PFSK-1 (cell line): ENCODE results near the gene FASN.

Source experiments
- FOXP2 ChIP-seq: optimal IDR thresholded peaks from 2 replicates; pipeline ENCODE3; 2011; ENCODE audit warnings: borderline replicate concordance, control low read depth, inconsistent platforms; ENCODE audit not compliant: insufficient read depth; ENCODE audit errors: extremely low read length, extremely low read depth
- POLR2AphosphoS5 ChIP-seq: IDR thresholded peaks from 2 replicates; pipeline ENCODE4 v1.6.1; 2012; ENCODE audit warnings: low read depth, mild to moderate bottlenecking, control low read depth, low read length, moderate library complexity
- SIN3A ChIP-seq: IDR thresholded peaks from 2 replicates; pipeline ENCODE4 v1.6.1; 2012; ENCODE audit warnings: mild to moderate bottlenecking, low read length, moderate library complexity, borderline replicate concordance; ENCODE audit not compliant: insufficient read depth
- TAF1 ChIP-seq: IDR thresholded peaks from 2 replicates; pipeline ENCODE4 v1.6.1; 2012; ENCODE audit warnings: low read length, control low read depth, borderline replicate concordance; ENCODE audit not compliant: insufficient read depth
- TF ChIP-seq, protein P1 (sequence below), 2 experiments: IDR thresholded peaks; 2 replicates each; pipeline versions ENCODE4 v1.6.1 to v1.8.0; 2011 to 2012; ENCODE audit warnings: low read depth in 2 of 2, low read length in 2 of 2, control low read depth in 1 of 2, inconsistent platforms in 1 of 2, mild to moderate bottlenecking in 1 of 2, moderate library complexity in 1 of 2; ENCODE audit not compliant: insufficient read depth in 1 of 2

DNA sequence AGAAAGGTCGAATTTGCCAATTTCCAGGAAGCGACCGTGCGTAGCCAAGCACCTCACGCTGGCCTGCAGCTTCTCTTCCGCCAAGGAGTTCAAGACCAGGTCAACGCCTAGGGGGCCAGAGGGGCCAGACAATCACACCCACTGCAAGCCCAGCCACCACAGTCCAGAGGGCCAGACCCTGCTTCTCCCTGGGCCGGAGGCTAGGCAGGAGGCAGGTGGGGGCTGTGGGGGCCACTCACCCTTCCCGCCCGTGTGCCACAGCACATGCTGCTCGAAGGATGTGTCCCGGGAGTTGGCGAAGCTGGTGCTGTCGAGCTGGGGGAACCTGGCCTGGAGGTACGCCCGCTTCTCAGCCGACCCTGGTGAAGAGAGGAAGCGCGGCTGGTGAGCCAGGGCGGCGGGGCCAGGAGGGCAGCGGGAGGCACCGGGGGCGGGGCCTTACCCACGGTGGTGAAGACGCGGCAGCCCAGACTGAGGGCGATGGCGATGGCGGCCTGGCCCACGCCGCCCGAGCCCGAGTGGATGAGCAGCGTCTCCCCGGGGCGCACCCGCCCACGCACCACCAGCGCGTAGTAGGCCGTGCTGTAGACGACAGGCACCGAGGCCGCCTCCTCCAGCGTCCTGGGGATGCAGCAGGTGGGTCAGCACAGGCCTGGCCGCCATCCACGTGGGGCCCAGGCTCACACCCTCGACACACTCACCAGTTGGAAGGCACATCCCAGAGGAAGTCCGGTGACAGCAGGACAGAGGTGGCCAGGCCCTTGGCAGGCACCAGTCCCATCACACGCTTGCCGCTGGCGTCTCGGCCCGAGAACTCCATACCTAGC is 14.3 kb downstream of the FASN start:
- TF ChIP-seq, protein P1, sequence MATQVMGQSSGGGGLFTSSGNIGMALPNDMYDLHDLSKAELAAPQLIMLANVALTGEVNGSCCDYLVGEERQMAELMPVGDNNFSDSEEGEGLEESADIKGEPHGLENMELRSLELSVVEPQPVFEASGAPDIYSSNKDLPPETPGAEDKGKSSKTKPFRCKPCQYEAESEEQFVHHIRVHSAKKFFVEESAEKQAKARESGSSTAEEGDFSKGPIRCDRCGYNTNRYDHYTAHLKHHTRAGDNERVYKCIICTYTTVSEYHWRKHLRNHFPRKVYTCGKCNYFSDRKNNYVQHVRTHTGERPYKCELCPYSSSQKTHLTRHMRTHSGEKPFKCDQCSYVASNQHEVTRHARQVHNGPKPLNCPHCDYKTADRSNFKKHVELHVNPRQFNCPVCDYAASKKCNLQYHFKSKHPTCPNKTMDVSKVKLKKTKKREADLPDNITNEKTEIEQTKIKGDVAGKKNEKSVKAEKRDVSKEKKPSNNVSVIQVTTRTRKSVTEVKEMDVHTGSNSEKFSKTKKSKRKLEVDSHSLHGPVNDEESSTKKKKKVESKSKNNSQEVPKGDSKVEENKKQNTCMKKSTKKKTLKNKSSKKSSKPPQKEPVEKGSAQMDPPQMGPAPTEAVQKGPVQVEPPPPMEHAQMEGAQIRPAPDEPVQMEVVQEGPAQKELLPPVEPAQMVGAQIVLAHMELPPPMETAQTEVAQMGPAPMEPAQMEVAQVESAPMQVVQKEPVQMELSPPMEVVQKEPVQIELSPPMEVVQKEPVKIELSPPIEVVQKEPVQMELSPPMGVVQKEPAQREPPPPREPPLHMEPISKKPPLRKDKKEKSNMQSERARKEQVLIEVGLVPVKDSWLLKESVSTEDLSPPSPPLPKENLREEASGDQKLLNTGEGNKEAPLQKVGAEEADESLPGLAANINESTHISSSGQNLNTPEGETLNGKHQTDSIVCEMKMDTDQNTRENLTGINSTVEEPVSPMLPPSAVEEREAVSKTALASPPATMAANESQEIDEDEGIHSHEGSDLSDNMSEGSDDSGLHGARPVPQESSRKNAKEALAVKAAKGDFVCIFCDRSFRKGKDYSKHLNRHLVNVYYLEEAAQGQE (IDR thresholded peaks at IDR 0.05; ENCODE audit: insufficient read depth in 1 of 2, low read depth in 2 of 2, low read length in 2 of 2) = no peak
- no peak for TF ChIP-seq SIN3A
- TF ChIP-seq POLR2AphosphoS5 = no peak
- no peak for TF ChIP-seq TAF1
- no peak for TF ChIP-seq FOXP2
